GM12872 (cell line): Measurements from ENCODE around the gene CD2.

Experiments used
- TF ChIP-seq, protein P1 (sequence below): IDR thresholded peaks from 3 replicates; pipeline ENCODE4 v1.5.1; 2011; ENCODE audit warnings: low read depth, mild to moderate bottlenecking, low read length, moderate library complexity; ENCODE audit not compliant: insufficient read depth

Gene CD2

GRCh38 chr1:116767782-116768382, 13.7 kb downstream of the CD2 start:
- TF ChIP-seq, protein P1, sequence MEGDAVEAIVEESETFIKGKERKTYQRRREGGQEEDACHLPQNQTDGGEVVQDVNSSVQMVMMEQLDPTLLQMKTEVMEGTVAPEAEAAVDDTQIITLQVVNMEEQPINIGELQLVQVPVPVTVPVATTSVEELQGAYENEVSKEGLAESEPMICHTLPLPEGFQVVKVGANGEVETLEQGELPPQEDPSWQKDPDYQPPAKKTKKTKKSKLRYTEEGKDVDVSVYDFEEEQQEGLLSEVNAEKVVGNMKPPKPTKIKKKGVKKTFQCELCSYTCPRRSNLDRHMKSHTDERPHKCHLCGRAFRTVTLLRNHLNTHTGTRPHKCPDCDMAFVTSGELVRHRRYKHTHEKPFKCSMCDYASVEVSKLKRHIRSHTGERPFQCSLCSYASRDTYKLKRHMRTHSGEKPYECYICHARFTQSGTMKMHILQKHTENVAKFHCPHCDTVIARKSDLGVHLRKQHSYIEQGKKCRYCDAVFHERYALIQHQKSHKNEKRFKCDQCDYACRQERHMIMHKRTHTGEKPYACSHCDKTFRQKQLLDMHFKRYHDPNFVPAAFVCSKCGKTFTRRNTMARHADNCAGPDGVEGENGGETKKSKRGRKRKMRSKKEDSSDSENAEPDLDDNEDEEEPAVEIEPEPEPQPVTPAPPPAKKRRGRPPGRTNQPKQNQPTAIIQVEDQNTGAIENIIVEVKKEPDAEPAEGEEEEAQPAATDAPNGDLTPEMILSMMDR, result no peak

DNA sequence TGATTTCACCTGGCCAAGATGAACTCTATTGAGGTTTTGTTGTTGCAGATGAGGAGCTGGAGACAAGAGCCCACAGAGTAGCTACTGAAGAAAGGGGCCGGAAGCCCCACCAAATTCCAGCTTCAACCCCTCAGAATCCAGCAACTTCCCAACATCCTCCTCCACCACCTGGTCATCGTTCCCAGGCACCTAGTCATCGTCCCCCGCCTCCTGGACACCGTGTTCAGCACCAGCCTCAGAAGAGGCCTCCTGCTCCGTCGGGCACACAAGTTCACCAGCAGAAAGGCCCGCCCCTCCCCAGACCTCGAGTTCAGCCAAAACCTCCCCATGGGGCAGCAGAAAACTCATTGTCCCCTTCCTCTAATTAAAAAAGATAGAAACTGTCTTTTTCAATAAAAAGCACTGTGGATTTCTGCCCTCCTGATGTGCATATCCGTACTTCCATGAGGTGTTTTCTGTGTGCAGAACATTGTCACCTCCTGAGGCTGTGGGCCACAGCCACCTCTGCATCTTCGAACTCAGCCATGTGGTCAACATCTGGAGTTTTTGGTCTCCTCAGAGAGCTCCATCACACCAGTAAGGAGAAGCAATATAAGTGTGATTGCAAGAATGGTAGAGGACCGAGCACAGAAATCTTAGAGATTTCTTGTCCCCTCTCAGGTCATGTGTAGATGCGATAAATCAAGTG, 14.3 kb downstream of the CD2 start:
- TF ChIP-seq, protein P1, result no peak

DNA sequence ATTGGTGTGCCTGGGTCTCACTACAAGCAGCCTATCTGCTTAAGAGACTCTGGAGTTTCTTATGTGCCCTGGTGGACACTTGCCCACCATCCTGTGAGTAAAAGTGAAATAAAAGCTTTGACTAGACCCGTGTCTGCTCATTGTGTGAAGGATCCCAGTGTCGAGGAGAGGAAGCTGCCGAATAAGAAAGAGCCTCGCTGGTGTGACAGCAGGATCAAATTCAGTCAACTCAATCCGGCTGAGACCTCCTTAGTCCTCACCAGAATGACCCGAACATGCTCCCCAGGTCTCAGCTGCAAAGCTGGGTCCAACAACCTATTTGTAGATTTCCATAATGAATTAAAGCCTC, 14.8 kb downstream of the CD2 start:
- TF ChIP-seq, protein P1, result no peak

DNA sequence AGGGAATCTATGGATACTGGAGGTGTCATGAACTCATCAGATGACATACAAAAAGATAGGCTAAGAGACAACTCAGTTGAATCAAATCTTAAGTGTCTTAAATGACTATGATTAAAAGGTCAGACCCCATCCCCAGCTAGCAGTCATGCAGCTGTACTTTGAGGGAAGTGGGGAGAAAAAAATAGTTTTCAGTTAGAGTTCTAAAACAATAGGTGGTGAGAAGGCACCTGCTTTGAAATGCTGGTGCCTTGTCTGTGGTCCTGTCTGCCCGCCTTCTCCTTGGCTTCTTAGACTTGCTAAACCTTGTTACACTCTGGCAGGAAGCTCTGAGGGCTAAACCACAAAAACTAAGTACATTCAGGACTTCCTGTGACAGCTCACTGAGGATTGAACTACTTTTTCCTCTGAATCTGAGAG, 15.3 kb downstream of the CD2 start:
- TF ChIP-seq, protein P1, result no peak

DNA sequence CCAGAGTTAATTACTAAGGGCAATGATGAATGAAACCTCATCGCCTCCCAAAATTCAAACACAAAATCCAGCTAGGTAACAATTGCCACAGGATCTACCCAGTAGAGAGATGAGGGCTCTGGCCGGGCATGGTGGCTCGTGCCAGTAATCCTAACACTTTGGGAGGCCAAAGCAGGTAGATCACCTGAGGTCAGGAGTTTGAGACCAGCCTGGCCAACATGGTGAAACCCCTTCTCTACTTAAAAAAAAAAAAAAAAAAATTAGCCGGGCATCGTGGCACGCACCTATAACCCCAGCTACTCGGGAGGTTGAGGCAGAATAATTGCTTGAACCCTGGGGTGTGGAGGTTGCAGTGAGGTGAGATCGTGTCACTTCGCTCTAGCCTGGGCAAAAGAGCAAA, 15.8 kb downstream of the CD2 start:
- TF ChIP-seq, protein P1, result no peak

- TF ChIP-seq, protein P1, result no peak
Observed at GRCh38 chr1:116770625-116771024, 16.4 kb downstream of the CD2 start.

GRCh38 chr1:116771997-116772647, 17.9 kb downstream of the CD2 start:
- TF ChIP-seq, protein P1, result no peak
